Measurements from ENCODE around the gene PRSS38.
A peak's percentile ranks its signal among the peaks of the same experiment; 100 is the strongest.
"Not testable (repeated sequence)": the region's sequence is repeated elsewhere in the genome, so short reads cannot be mapped to it uniquely, and the experiment has no call there.

PRSS38 gene

GRCh38 chr1:227844320-227845146 is 29.1 kb downstream of the PRSS38 start:
- no peak for DNase-seq (ENCODE audit: low spot score)

- no peak for DNase-seq (ENCODE audit: low spot score)
Measured at GRCh38 chr1:227845147-227845458, 29.6 kb downstream of the PRSS38 start.

GRCh38 chr1:227845519-227845918 is 30.0 kb downstream of the PRSS38 start:
- DNase-seq (ENCODE audit: low spot score) = no peak

- no peak for DNase-seq (ENCODE audit: low spot score)
Measured at GRCh38 chr1:227846265-227846858, 30.9 kb downstream of the PRSS38 start.

- not testable (repeated sequence) for DNase-seq (ENCODE audit: low spot score)
Measured at GRCh38 chr1:227847046-227847445, 31.6 kb downstream of the PRSS38 start.

- no peak for DNase-seq (ENCODE audit: low spot score)
Measured at GRCh38 chr1:227848430-227848932, 33.0 kb downstream of the PRSS38 start.

- no peak for DNase-seq (ENCODE audit: low spot score)
Measured at GRCh38 chr1:227849251-227849650, 33.8 kb downstream of the PRSS38 start.

- no peak for DNase-seq (ENCODE audit: low spot score)
Measured at GRCh38 chr1:227854189-227854588, 38.7 kb downstream of the PRSS38 start.

- no peak for DNase-seq (ENCODE audit: low spot score)
Measured at GRCh38 chr1:227855687-227856086, 40.2 kb downstream of the PRSS38 start.

- DNase-seq (ENCODE audit: low spot score) = no peak
Measured at GRCh38 chr1:227856147-227856858, 40.8 kb downstream of the PRSS38 start.

- DNase-seq (ENCODE audit: low spot score) = no peak
Measured at GRCh38 chr1:227864882-227865281, 49.4 kb downstream of the PRSS38 start.

- DNase-seq (ENCODE audit: low spot score) = no peak
Measured at GRCh38 chr1:227869279-227869842, 53.9 kb downstream of the PRSS38 start.

- DNase-seq (ENCODE audit: low spot score) = no peak
Measured at GRCh38 chr1:227869851-227870305, 54.4 kb downstream of the PRSS38 start.

- DNase-seq (ENCODE audit: low spot score) = no peak
Measured at GRCh38 chr1:227870366-227870765, 54.9 kb downstream of the PRSS38 start.

- not testable (repeated sequence) for DNase-seq (ENCODE audit: low spot score)
Measured at GRCh38 chr1:227871892-227872291, 56.4 kb downstream of the PRSS38 start.

GRCh38 chr1:227877810-227878209 is 62.3 kb downstream of the PRSS38 start:
- DNase-seq (ENCODE audit: low spot score) = not testable (repeated sequence)

- DNase-seq (ENCODE audit: low spot score) = no peak
Measured at GRCh38 chr1:227880342-227880924, 65.0 kb downstream of the PRSS38 start.

GRCh38 chr1:227883073-227883520 is 67.6 kb downstream of the PRSS38 start:
- DNase-seq (ENCODE audit: low spot score) = peak; percentile 1

- DNase-seq (ENCODE audit: low spot score) = no peak
Measured at GRCh38 chr1:227883641-227884301, 68.3 kb downstream of the PRSS38 start.

- DNase-seq (ENCODE audit: low spot score) = peak; percentile 0
Measured at GRCh38 chr1:227884370-227885134, 69.1 kb downstream of the PRSS38 start.
